Fibroblast of villous mesenchyme (primary cell): ENCODE measurements around the gene ADCY3. TPM values are rescaled to one million over a fixed set of nuclear protein-coding genes. Genes with fewer than 3 reads are reported as not detected.

ENCODE experiments used
- DNase-seq: peaks from one replicate; pipeline ENCODE4 v3.0.0-alpha.2; 2010; ENCODE audit warnings: low read depth
- H3K4me3 ChIP-seq: 2 replicates; pipeline ENCODE4 v1.5.1; 2011; ENCODE audit warnings: low read depth, mild to moderate bottlenecking, low read length
- CTCF ChIP-seq: IDR thresholded peaks from 2 replicates; pipeline ENCODE4 v1.5.1; 2012; ENCODE audit warnings: low read depth, mild to moderate bottlenecking, low read length; ENCODE audit not compliant: insufficient read depth
- total RNA-seq: library from RNA; depleted of rRNA; stranded (reverse); fragments of >200 nt; gene quantifications from 2 replicates; pipeline ENCODE4 v1.2.3, GENCODE V29; 2012

ADCY3 gene
- total RNA-seq, 1 donor = 43.2 TPM

GRCh38 chr2:24824071-24824588 lies 95.9 kb downstream of the ADCY3 start:
- no peak overlapping the region for H3K4me3 ChIP-seq
- no peak for TF ChIP-seq CTCF
- no peak for DNase-seq

GRCh38 chr2:24822049-24822706 lies 97.9 kb downstream of the ADCY3 start:
- H3K4me3 ChIP-seq = no peak overlapping the region
- TF ChIP-seq CTCF = no peak
- DNase-seq = no peak

GRCh38 chr2:24821433-24821891 lies 98.6 kb downstream of the ADCY3 start:
- no peak for TF ChIP-seq CTCF
- no peak overlapping the region for H3K4me3 ChIP-seq
- DNase-seq = no peak

- H3K4me3 ChIP-seq = no peak overlapping the region
- DNase-seq = no peak
- no peak for TF ChIP-seq CTCF
Observed at GRCh38 chr2:24820598-24821432, 99.2 kb downstream of the ADCY3 start.

GRCh38 chr2:24820175-24820513 lies 99.9 kb downstream of the ADCY3 start:
- TF ChIP-seq CTCF = no peak
- no peak overlapping the region for H3K4me3 ChIP-seq
- no peak for DNase-seq

GRCh38 chr2:24819442-24820174 lies 100.4 kb downstream of the ADCY3 start:
- TF ChIP-seq CTCF = no peak
- H3K4me3 ChIP-seq = no peak overlapping the region
- DNase-seq = no peak
